ENCODE data around the gene LY6G5C. TPM values are rescaled to one million over a fixed set of nuclear protein-coding genes. Genes with fewer than 3 reads are reported as not detected.

The LY6G5C gene
- total and polyA plus RNA-seq, 9 of the 15 experiments (the other 6 are each of a cell fraction or from before 2014, with no cell fraction given): 0.10 to 0.67 (median 0.46) TPM; not detected in 4

- peak; percentile 94 for TF ChIP-seq KAT7 (CRISPR knock-in tag; IDR thresholded peaks at IDR 0.05; ENCODE audit: borderline replicate concordance)
- peak; percentile 50; the same call in 1 of the 2 replicates for TF ChIP-seq MITF (IDR thresholded peaks at IDR 0.05)
- no peak for TF ChIP-seq ZNF224 (CRISPR knock-in tag; IDR thresholded peaks at IDR 0.05)
- peak; percentile 86 for TF ChIP-seq SPI1 (IDR thresholded peaks at IDR 0.05; ENCODE audit: borderline replicate concordance, low read depth, low read length)
- no peak; the same call in 1 of the 2 replicates for TF ChIP-seq HMG20B (CRISPR knock-in tag; IDR thresholded peaks at IDR 0.05)
- TF ChIP-seq ELK3 (CRISPR knock-in tag; IDR thresholded peaks at IDR 0.05): peak; percentile 68; the same call in 1 of the 2 replicates
- no peak for TF ChIP-seq MIER1 (IDR thresholded peaks at IDR 0.05; ENCODE audit: low read depth)
- peak; percentile 47; the same call in 1 of the 2 replicates for TF ChIP-seq CREM (IDR thresholded peaks at IDR 0.05; ENCODE audit: low read depth)
- TF ChIP-seq PHF8 (IDR thresholded peaks at IDR 0.05; ENCODE audit: borderline replicate concordance, low read length): no peak; the same call in 1 of the 2 replicates
- TF ChIP-seq ZFP36 (IDR thresholded peaks at IDR 0.05; ENCODE audit: low read depth, low read length, partially characterized antibody): no peak
- TF ChIP-seq BRF1 (IDR thresholded peaks at IDR 0.05; ENCODE audit: borderline replicate concordance, extremely low read depth, insufficient read length): no peak
- no peak for TF ChIP-seq CBFA2T3 (IDR thresholded peaks at IDR 0.05)
- TF ChIP-seq SIX5 (IDR thresholded peaks at IDR 0.05; ENCODE audit: borderline replicate concordance in 1 of 2, insufficient read depth in 1 of 2, low read depth in 1 of 2, low read length in 2 of 2): no peak
- no peak for TF ChIP-seq CTCF (IDR thresholded peaks at IDR 0.05 in 2 of 3, conservative IDR thresholded peaks at IDR 0.05 in 1 of 3; ENCODE audit: insufficient read depth in 2 of 3, low read depth in 1 of 3, low read length in 3 of 3)
- TF ChIP-seq C11orf30 (IDR thresholded peaks at IDR 0.05; ENCODE audit: low read depth): no peak
- TF ChIP-seq CBX8 (IDR thresholded peaks at IDR 0.05; ENCODE audit: borderline replicate concordance, extremely low read depth, low read depth, low read length, poor library complexity, severe bottlenecking): no peak
- TF ChIP-seq ARNT (IDR thresholded peaks at IDR 0.05): peak in 1 of 2 experiments; percentile 70; a peak in 1 of 4 replicates
- TF ChIP-seq NFYB (IDR thresholded peaks at IDR 0.05; ENCODE audit: extremely low read depth, insufficient read length): no peak
- TF ChIP-seq CC2D1A (IDR thresholded peaks at IDR 0.05): no peak
- TF ChIP-seq MEF2D (tag; conservative IDR thresholded peaks at IDR 0.05; ENCODE audit: low read depth): peak; percentile 48; the same call in 1 of the 2 replicates
- peak; percentile 41; the same call in 1 of the 2 replicates for TF ChIP-seq ILK (tag; IDR thresholded peaks at IDR 0.05; ENCODE audit: borderline replicate concordance, low read depth)
- no peak for TF ChIP-seq BRD4 (IDR thresholded peaks at IDR 0.05)
- no peak for TF ChIP-seq NCOA2 (IDR thresholded peaks at IDR 0.05; ENCODE audit: partially characterized antibody in 2 of 2)
- no peak for TF ChIP-seq FOS (IDR thresholded peaks at IDR 0.05; ENCODE audit: extremely low read depth, insufficient read length)
Measured at GRCh38 chr6:31725502-31726350, 44.9 kb upstream of the LY6G5C start (continued).
